Hepatocyte (in vitro differentiated cells): Measurements from ENCODE around the gene CALU. TPM values are rescaled to one million over a fixed set of nuclear protein-coding genes. Genes with fewer than 3 reads are reported as not detected.

ENCODE experiments used
- DNase-seq: peaks from one replicate; pipeline ENCODE4 v3.0.0-alpha.2; 2016; ENCODE audit warnings: low spot score
- H2AFZ ChIP-seq: fragments of 200-600 bp; sonication (generic); 2 replicates; pipeline ENCODE4 v1.6.0; 2016; ENCODE audit warnings: antibody characterized with exemption, mild to moderate bottlenecking
- H3K27ac ChIP-seq: fragments of 200-600 bp; sonication (generic); 2 replicates; pipeline ENCODE4 v1.5.1; 2016; ENCODE audit warnings: mild to moderate bottlenecking
- H3K27me3 ChIP-seq: fragments of 200-600 bp; sonication (generic); 2 replicates; pipeline ENCODE4 v1.6.1; 2016
- H3K36me3 ChIP-seq: fragments of 200-600 bp; sonication (generic); replicated peaks from 2 replicates; pipeline ENCODE4 v1.5.1; 2016; ENCODE audit warnings: low read depth; ENCODE audit not compliant: insufficient read depth
- H3K4me1 ChIP-seq: fragments of 200-600 bp; sonication (generic); 2 replicates; pipeline ENCODE4 v1.5.1; 2016; ENCODE audit warnings: mild to moderate bottlenecking, moderate library complexity; ENCODE audit not compliant: insufficient read depth
- H3K4me2 ChIP-seq: fragments of 200-600 bp; sonication (generic); 2 replicates; pipeline ENCODE4 v1.6.0; 2016
- H3K4me3 ChIP-seq: fragments of 200-600 bp; sonication (generic); 2 replicates; pipeline ENCODE4 v1.5.1; 2016; ENCODE audit warnings: mild to moderate bottlenecking
- H3K79me2 ChIP-seq: fragments of 200-600 bp; sonication (generic); 2 replicates; pipeline ENCODE4 v1.6.0; 2017; ENCODE audit warnings: mild to moderate bottlenecking
- H3K9me2 ChIP-seq: fragments of 200-600 bp; sonication (generic); replicated peaks from 2 replicates; pipeline ENCODE4 v1.6.0; 2017; ENCODE audit warnings: mild to moderate bottlenecking; ENCODE audit not compliant: insufficient read depth
- H3K9me3 ChIP-seq: fragments of 200-600 bp; sonication (generic); 2 replicates; pipeline ENCODE4 v1.5.1; 2016; ENCODE audit warnings: low read depth, mild to moderate bottlenecking
- H4K20me1 ChIP-seq: fragments of 200-600 bp; sonication (generic); 2 replicates; pipeline ENCODE4 v1.6.0; 2016; ENCODE audit warnings: mild to moderate bottlenecking; ENCODE audit not compliant: insufficient read depth, poor library complexity, severe bottlenecking
- EZH2 ChIP-seq: fragments of 200-600 bp; sonication (generic); IDR thresholded peaks from 2 replicates; pipeline ENCODE4 v1.6.1; 2016; ENCODE audit warnings: antibody characterized with exemption, mild to moderate bottlenecking, borderline replicate concordance
- EZH2phosphoT487 ChIP-seq: fragments of 200-600 bp; sonication (generic); IDR thresholded peaks from one replicate; pipeline ENCODE4 v1.6.1; 2018; ENCODE audit warnings: antibody characterized with exemption, mild to moderate bottlenecking, low read depth, moderate library complexity; ENCODE audit not compliant: unreplicated experiment, severe bottlenecking
- WGBS: methylation state at CpG from one replicate; pipeline ENCODE4 v1.1.6; 2016; ENCODE audit warnings: low lambda C conversion rate; ENCODE audit errors: missing lambda C conversion rate; 5-methylcytosine and 5-hydroxymethylcytosine counted together
- polyA plus RNA-seq: library from polyadenylated mRNA; unstranded; fragments of >200 nt; fragmentation: Nextera tagmentation; extraction: Ambion mirVana; gene quantifications from 2 replicates; pipeline ENCODE4 v1.2.1, GENCODE V29; 2016
- total RNA-seq: library from RNA; depleted of rRNA; stranded (reverse); fragments of >200 nt; gene quantifications from 2 replicates; pipeline ENCODE4 v1.2.3, GENCODE V29; 2014
- TF ChIP-seq, protein P1 (sequence below): fragments of 200-600 bp; sonication (generic); IDR thresholded peaks from 2 replicates; pipeline ENCODE4 v1.5.1; 2016; ENCODE audit warnings: antibody characterized with exemption, mild to moderate bottlenecking; ENCODE audit not compliant: poor library complexity

Gene CALU
- total and polyA plus RNA-seq, 2 experiments from 2014 or later: 248 to 291 TPM

DNA sequence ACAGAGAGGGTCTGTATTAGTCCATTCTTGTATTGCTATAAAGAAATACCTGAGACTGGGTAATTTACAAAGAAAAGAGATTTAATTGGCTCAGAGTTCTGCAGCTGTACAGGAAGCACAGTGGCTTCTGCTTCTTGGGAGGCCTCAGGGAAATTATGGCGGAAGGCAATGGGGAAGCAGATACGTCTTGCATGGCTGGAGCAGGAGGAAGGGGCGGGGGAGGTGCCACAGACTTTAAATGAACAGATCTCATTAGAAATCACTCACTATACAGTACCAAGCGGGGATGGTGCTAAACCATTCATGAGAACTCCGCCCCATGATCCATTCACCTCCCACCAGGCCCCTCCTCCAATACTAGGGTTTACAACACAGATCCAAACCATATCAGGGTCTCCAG lies 3.7 kb upstream of the CALU start:
- peaks cover 7% of the 10 kb centered on the region for H3K4me1 ChIP-seq
- 90% methylated on average over 5 of the region's 5 CpGs for WGBS
- H3K27ac ChIP-seq: no peak overlapping the region
- no peaks in the 10 kb centered on the region for H3K36me3 ChIP-seq
- no peak for DNase-seq
- H3K9me2 ChIP-seq: no peaks in the 10 kb centered on the region
- peaks cover 12% of the 10 kb centered on the region for H3K79me2 ChIP-seq
- no peak overlapping the region for H2AFZ ChIP-seq
- no peak for TF ChIP-seq EZH2
- TF ChIP-seq, protein P1, sequence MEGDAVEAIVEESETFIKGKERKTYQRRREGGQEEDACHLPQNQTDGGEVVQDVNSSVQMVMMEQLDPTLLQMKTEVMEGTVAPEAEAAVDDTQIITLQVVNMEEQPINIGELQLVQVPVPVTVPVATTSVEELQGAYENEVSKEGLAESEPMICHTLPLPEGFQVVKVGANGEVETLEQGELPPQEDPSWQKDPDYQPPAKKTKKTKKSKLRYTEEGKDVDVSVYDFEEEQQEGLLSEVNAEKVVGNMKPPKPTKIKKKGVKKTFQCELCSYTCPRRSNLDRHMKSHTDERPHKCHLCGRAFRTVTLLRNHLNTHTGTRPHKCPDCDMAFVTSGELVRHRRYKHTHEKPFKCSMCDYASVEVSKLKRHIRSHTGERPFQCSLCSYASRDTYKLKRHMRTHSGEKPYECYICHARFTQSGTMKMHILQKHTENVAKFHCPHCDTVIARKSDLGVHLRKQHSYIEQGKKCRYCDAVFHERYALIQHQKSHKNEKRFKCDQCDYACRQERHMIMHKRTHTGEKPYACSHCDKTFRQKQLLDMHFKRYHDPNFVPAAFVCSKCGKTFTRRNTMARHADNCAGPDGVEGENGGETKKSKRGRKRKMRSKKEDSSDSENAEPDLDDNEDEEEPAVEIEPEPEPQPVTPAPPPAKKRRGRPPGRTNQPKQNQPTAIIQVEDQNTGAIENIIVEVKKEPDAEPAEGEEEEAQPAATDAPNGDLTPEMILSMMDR: no peak
- TF ChIP-seq EZH2phosphoT487: no peak
- no peak overlapping the region for H3K4me2 ChIP-seq
- peaks cover 16% of the 10 kb centered on the region for H3K27me3 ChIP-seq
- H4K20me1 ChIP-seq: peaks cover 6% of the 10 kb centered on the region
- no peaks in the 10 kb centered on the region for H3K9me3 ChIP-seq
- no peak overlapping the region for H3K4me3 ChIP-seq

DNA sequence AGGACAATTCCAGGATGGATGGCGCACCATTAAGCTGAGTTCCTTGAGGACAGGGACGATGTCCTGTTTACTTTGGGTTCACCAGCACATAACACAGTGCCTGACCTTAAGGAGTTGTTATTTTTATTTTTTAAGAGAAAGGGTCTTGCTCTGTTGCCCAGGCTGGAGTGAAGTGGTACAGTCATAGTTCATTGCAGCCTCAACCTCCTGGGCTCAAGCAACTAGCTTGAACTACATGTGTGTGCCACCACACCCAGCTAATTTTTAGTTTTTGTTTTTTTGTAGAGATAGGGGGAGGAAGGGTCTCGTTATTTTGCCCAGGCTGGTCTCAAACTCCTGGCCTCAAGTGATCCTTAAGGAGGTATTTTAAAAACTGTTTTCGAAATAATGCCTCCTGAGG lies 1.7 kb upstream of the CALU start:
- TF ChIP-seq EZH2 (no peak), EZH2phosphoT487 (no peak)
- TF ChIP-seq, protein P1: no peak
- WGBS: 83% methylated on average over 4 of the region's 4 CpGs
- H2AFZ ChIP-seq: no peak overlapping the region
- peaks cover 10% of the 10 kb centered on the region for H3K27me3 ChIP-seq
- H4K20me1 ChIP-seq: peaks cover 26% of the 10 kb centered on the region
- no peak overlapping the region for H3K4me3 ChIP-seq
- H3K9me2 ChIP-seq: no peaks in the 10 kb centered on the region
- peaks cover 32% of the 10 kb centered on the region for H3K79me2 ChIP-seq
- H3K4me2 ChIP-seq: no peak overlapping the region
- H3K36me3 ChIP-seq: no peaks in the 10 kb centered on the region
- peaks cover 25% of the 10 kb centered on the region for H3K4me1 ChIP-seq
- no peaks in the 10 kb centered on the region for H3K9me3 ChIP-seq
- peak overlapping the region; percentile 90 for H3K27ac ChIP-seq
- DNase-seq: no peak

DNA sequence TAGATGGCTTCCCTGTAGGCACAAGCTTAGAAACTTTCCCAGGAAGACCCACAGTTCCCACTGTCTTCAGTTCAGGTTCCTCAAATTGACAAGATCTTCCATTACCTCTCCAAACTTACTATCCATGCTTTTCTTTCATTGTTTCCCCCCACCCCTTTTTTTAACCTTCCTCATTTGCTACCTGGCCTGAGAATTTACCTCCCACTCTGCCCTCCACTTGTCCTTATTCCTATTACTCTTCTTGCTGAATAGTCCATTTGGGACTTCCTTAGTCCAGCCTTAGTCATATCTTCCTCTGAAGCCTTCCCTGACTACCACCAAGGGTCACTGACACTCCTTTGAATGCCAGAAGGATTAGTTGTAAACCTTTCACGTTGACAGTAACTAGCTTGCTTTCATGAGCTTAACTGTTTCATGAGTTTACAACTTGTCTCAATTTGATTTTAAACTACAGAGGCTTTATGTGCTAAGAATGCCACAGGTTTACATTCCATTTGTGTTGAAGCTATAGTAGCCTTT lies 1.2 kb upstream of the CALU start:
- Histone ChIP-seq H3K4me2 (peak overlapping the region; percentile 71), H2AFZ (no peak overlapping the region), H3K4me3 (no peak overlapping the region), H4K20me1 (peaks cover 31% of the 10 kb centered on the region), H3K79me2 (peaks cover 37% of the 10 kb centered on the region), H3K4me1 (peaks cover 25% of the 10 kb centered on the region), H3K9me2 (no peaks in the 10 kb centered on the region), H3K36me3 (no peaks in the 10 kb centered on the region), H3K27me3 (peaks cover 6% of the 10 kb centered on the region), H3K27ac (peak overlapping the region; percentile 90), H3K9me3 (no peaks in the 10 kb centered on the region)
- DNase-seq: peak; percentile 33
- TF ChIP-seq EZH2phosphoT487 (no peak), EZH2 (no peak)
- TF ChIP-seq, protein P1: no peak
- WGBS: 0% methylated on average over 1 of the region's 1 CpG

DNA sequence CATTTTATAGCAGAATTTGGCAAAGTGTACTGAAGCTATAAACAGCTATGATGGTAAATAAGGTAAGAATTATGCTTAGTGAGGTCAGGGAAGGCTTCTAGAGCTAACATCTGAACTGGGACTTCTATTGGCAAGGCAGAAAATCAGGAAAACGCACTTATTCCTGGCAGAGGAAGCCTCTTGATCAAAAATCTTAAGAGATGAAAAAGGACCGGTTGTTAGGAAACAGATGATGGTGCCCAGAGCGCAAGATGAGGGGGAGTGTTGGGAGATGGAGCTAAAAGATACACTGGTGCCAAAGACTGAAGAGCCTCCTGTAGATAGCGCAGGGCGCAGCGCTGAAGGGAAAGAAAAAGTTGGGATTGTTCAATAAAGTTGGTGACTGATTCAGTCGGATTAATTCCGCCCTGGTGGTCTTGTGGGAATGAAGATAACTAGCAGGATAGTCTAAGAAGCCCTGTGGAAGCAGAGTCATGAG lies 550 bp upstream of the CALU start:
- no peak for DNase-seq
- peak overlapping the region; percentile 61 for H2AFZ ChIP-seq

More for the DNA sequence above, 550 bp upstream of the CALU start:
- H3K9me2 ChIP-seq: no peaks in the 10 kb centered on the region
- H3K9me3 ChIP-seq: no peaks in the 10 kb centered on the region
- WGBS: 12% methylated on average over 8 of the region's 8 CpGs
- H3K27me3 ChIP-seq: peaks cover 1% of the 10 kb centered on the region
- peak overlapping the region; percentile 71 for H3K4me2 ChIP-seq
- H3K4me3 ChIP-seq: peak overlapping the region; percentile 4
- H3K27ac ChIP-seq: peak overlapping the region; percentile 90
- no peaks in the 10 kb centered on the region for H3K36me3 ChIP-seq
- peaks cover 25% of the 10 kb centered on the region for H3K4me1 ChIP-seq
- peaks cover 44% of the 10 kb centered on the region for H3K79me2 ChIP-seq
- TF ChIP-seq, protein P1: no peak
- no peak for TF ChIP-seq EZH2
- no peak for TF ChIP-seq EZH2phosphoT487
- H4K20me1 ChIP-seq: peaks cover 38% of the 10 kb centered on the region
